GM21717 (cell line): ENCODE measurements around the gene NLGN2.
A peak's percentile ranks its signal among the peaks of the same experiment; 100 is the strongest.

Experiments used
- ATAC-seq: cut with Tn5 transposase; IDR thresholded peaks from one replicate; pipeline ENCODE4 v1.9.1; 2021; ENCODE audit warnings: mild to moderate bottlenecking, moderate library complexity; ENCODE audit not compliant: unreplicated experiment

NLGN2 gene

DNA sequence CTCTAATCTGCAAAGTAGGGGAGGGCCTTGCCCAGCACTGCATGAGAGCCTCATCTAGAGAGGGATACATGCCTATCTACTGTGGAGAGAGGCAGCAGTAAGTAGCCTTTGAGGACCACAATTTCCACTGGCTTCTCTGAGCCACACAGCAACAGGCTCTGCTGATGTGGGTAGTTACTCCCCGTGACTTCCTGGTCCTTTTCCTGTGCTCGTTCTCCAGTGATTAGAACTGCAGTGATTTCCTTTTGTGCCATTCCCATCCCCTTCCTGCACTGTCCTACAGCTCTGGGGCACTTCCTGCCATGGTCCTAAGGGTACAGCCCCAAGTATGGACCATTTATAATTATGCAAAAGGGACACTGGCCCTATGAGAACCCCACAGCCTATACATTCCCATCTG is 16.3 kb upstream of the NLGN2 start:
- ATAC-seq, result no peak

DNA sequence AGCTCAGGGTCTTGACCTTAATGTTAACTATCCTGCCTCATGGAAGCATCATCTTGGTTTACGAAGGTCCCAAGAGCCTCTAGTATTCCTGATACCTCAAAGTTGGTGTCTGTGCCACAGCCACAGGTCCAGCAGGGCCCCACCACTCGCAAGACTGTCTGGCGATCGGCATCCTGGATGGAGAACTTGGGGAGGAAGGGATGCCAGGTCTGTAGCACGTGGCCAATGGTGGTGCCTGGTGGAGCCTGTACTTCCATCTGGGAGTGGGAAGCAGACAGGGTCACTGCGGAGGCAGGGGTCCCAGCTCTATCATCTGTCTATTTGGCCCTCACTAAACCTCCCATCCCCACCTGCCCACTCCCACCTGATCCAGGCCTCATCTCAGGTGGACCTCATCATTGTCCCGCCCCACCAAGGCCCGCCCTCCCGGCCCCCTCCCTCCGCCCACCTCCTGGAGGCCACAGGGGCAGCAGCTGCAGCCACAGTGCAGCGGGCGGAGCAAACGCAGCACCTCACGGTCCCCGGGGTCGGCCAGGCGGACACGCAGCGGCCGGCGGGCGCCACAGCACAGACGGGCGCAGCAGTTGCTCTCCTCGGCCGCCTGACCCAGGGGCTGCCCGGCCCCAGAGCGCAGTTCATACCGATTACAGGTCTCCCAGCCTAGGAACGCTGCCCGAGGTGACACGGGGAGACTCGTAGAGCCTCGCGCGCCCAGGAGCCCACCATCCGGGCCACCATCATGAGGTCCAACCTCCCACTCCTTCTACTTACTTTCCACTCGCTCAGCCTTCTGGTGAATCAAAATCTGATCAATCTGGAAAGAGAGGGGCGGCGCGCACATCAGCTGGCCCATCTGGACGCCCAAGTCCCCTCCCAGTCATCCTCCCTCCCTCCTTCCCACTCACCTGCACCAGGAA is 14.7 kb upstream of the NLGN2 start:
- no peak for ATAC-seq

DNA sequence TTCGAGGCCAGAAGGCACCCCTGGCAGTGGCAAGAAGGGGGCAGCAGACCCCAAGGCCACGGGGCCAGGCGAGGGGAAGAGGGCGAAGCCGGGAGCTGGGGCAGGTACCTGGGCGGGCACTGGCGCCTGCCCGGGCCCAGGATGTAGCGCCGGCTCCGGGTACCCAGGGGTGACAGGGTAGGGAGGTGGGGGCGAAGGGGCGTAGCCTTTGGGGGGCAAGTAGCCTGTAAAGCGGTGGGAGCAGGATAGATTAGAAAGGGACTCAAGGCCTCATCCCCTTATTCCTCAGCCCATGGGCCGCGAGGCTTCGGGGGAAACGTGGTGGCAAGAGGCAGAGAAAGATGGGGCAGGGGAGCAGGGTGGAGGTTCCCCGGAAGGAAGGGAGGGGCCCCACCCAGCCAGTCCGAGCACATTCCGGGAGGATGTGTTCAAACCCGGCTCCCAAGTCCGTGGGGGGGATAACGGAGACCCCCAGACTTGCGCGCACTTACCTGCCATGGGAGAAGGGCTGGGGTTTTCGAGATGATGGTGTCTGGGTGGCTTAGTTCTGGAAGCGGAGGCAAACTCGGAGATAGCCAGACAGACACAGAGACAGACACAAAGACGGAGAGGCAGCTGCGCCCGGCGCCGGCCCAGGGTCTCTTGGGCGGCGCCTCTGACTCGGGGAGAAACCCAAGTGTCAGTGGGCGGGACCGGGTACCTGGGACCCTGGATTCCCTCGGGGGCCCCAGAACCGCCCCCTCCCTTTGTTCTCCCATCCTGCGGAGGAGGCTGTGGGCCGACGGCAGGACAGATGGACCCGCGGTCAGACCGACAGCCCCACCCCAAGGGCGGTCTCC is 13.8 kb upstream of the NLGN2 start:
- ATAC-seq, result peak; percentile 38

DNA sequence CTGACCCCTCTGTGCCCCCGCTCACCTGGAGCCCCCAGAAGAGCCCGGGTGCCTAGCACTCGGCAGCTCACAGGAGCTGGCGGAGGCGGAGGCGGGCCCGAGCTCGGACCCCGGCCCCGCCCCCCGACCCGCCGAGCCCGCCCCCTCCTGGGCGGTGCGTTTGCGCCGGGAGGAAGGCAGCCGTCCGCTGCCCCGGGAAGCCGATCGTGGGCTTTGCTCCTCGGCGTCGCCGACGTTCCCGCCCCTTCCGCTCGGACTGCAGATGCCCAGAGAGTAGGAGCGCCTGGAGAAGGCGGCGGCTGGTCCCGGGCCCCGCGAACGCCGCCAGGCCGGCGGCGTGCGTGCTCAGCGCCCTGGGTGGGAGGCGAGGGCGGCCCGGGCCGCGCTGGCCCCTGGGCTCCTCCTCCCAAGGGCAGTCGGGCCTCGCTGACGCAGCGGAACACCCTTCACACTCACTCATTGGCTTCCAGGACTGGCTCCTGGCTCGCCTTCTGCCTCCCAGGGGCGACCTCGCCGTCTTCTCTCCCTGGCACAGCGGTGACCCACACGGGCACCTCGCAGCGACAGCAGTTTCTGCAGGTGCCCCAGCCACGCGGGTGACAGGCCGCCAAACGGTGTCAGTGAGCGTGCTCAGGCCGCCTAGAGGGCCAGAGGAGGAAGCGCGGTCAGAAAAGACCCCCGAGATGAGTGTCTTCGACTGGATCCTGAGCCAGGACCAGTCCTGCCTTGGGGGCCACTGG is 13.0 kb upstream of the NLGN2 start, which contains the start of gene PLSCR3:
Gene PLSCR3, minus strand, starts transcription at position 74 of the 740 bp plus-strand sequence. CDS start 415 bp downstream, outside the sequence.
- peak; percentile 66 for ATAC-seq

DNA sequence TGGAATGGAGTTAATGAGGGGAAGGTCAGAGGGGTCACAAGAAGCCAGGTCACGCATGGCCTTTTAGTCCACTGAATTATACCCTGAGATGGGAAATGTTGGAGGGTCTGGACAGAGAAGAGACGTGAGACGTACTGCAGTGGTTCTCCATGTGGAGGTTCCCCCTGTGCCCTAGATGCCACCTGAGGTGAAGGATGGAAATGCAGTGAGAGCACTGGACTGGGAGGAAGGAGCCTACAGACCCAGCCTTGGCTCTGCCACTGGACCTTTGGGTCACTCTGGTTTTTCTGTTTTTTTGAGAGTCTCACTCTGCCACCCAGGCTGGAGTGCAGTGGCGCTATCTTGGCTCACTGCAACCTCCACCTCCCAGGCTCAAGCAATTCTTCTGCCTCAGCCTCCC is 11.5 kb upstream of the NLGN2 start:
- ATAC-seq, result no peak

DNA sequence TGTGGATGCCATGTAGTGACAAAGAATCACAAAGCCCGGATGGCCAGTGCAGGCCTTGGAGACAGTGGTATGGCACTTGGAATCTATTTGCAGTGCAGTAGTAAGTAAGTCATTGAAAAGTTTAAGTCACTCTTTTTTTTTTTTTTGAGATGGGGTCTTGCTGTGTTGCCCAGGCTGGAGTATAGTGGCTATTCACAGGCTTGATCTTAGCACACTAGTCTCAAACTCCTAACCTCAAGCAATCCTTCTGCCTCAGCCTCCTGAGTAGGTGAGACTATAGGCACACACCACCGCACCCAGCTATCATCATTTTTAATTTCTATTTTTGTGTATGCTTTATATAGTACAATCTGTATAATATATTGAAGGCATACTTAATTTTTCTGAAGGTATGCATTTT is 9.0 kb upstream of the NLGN2 start:
- ATAC-seq, result no peak

DNA sequence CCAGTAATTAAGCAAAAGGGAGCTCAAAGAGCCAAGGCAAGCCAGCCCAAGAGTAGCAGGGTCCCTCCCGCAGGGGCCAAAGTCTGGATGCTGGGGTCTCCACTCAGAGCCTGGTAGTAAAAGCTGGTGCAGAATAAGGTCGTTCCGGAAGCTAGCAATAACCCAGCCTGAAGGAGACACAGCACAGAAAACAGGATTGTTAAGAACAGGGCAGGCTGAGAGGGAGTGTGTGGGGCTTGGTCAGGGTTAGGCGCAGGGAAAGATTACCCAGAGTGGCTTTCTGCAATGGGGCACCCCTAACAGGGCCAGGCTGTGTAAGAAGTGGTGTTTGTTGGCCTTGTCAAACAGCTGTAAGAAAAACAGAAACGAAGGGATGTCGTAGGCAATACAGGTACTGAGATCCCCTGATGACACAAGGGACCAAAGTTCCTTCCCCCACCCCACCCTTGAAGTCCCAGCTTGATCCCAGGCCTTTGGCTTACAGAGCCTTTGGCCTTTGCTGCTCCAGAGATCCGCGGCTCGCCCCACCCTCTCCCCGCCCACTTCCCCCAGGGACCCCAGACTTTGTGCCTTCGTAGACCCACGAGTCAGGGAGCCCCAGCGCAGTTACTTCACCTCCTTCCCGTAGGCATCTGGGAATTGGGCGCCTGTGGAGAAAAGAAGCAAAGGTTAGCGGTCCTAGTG is 4.5 kb upstream of the NLGN2 start:
- no peak for ATAC-seq

DNA sequence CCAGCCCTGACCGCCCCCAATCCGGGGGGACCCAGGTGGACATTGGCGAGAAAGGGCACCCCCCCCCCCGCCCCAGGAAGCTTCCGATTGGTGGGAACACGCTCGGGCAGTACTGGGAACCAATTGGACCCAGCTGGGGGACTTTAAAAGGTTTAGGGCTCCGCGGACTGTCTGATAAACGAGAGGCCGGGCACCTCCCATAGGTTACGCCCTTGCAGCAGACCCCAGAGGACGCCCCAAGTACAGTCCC is 4.0 kb upstream of the NLGN2 start:
- no peak for ATAC-seq

DNA sequence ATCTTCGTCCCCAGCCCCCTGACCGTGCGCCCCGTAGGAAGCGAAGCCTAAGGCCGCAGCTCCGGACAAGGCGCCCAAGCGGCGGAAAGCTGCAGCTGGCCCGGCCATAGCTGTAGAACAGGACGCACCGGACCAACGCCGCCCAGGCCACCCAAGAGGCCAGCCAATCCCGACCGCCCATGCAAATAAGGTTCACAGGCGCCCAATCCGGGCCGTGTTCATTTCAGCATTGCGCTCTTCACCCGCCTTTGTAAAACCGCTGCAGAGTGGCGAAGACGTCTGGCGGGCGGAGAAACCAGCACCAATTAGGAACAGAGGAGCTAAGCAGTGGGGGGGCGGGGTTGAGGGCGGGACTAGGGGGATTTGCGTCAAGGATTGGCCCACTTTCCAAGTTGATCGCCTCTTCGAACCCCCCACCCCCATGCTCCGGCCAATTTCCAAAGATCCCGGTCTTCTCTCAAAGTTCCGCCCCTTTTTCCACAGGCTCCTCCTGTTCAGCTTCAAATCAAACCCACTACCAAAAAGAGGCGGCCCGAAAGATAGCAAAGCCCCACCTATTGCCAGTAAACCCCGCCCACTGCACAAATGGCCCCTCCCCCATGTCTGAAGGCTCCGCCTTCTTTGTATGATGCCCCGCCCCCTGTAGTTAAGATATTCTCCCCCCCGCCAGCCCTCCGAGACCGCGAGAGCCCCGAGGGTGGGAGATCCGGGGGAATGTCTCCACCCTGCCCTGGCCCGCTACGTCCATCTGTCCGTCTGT is 3.5 kb upstream of the NLGN2 start, which contains the start of gene TMEM256:
Gene TMEM256, minus strand, starts transcription at position 121 of the 760 bp plus-strand sequence. Its CDS starts 13 bp downstream, at position 108.
- ATAC-seq, result peak; percentile 75

DNA sequence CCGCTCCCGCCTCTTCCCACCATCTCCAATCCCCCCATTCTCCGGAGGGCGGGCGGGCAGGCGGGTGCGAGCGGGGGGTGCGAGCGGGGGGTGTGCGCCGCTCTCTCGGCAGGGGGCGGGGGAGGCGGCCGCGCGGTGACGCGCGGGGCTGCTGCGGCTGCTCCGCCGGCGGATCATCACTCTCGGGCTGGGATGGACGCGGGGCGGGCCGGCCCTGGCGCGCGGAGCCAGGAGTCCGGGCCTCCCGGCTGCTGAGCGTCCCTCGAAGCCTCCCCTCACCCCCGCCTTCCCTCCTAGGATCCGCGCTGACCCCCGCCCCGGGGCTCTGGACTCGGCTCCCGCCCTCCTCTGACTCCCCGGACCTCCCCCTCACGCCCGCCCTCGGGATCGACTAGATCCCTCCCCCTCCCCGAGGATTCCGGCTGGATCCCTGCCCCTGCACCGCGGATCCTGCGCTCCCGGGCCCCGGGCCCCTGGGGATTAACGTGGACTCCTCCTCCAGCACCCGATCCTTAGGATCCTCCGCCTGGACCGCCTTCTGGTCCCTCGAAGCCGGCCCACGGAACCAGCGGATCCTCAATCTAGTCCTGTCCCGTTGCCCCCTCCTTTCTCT is 2.8 kb upstream of the NLGN2 start:
- ATAC-seq, result peak; percentile 7

DNA sequence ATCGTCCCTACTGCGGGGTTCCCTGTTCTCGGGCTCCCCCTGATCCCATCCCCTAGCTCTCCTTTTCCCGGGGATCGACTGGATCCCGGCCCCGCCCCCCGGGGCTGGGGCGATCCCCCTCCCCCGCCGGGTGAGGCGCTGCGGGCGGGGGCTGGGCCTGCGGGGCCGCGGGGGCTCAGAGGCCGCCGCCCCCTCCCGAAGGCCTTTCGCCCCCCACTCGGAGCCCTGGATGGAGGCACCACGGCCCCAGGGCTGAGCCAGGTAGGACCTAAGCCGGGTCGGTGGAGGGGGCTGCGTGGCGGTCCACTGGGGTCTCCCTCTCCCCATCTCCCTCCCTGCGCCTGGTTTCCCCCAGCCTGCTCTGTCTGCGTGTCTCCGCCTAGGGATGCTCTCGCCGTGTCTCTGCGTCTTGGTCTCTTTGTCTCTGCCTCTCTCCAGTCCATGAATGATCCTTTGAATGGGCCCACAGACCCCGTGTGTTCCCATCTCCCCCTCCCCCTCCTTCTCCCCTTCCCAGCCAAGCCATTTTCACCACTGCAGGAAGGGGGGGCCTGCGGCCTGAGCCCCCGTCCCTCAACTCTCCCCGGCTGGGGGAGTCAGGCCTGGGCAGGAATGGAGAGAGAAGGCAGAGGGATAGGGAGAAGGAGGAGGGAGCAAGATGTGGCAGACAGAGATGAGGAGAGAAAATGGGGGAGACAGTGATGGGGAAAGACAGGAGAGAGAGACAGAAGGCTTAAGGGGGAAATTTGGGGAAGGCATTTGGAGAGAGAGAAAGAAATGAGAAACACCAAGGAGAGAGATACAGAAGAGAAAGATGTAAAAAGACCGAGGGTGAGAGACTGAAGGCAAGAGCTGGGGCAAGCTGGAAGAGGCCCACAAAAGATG is 2.1 kb upstream of the NLGN2 start:
- ATAC-seq, result no peak

DNA sequence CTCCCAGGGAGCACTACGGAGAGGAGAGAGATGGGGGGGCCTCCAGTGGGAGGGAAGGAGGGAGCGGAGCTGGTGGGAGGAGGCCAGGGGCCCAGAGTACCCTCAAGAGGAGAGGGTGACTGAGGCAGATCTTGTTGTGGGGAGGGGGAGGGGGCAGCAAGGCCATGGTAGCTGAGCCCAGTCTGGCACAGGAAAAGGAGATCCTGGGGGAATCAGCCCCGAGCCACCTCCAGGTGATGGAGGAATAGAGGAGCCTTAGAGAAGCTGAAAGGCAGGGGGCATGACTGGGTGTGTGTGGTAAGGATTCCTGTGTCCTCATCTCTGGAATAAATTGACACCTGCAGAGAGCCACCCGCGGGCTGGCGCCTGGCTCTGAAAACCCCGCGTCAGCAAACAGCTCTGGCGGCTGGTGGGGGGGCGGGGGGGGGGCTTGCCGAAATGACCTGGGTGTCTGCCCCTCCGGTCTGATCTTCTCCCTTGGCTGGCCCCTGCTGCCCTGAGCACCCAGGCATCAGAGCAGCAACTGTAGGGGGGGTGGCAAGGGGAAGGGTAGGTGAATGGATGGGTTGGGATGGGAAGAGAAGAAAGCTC is 1.3 kb upstream of the NLGN2 start:
- ATAC-seq, result no peak

DNA sequence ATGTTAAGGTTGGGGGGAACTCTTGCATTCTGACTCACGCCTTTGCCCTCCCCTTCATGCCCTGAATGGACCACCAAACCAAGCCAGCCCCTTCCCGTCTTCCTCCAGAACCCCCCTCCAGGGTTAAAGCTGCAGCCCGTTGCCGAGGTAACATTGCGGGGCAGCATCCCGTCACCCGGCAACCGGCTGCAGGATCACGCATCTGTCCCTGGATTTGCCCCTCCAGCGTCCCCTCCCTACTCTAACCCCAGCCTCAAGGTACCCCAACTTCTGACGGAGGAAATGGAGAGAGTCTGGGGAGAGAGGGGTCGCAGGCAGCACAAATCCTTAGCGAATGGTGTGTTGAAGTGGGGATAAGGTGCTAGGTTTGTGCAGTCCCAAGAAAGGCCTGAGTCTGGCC is 563 bp upstream of the NLGN2 start:
- ATAC-seq, result no peak

DNA sequence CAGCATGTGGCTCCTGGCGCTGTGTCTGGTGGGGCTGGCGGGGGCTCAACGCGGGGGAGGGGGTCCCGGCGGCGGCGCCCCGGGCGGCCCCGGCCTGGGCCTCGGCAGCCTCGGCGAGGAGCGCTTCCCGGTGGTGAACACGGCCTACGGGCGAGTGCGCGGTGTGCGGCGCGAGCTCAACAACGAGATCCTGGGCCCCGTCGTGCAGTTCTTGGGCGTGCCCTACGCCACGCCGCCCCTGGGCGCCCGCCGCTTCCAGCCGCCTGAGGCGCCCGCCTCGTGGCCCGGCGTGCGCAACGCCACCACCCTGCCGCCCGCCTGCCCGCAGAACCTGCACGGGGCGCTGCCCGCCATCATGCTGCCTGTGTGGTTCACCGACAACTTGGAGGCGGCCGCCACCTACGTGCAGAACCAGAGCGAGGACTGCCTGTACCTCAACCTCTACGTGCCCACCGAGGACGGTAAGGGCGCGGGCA is 645 bp downstream of the NLGN2 start:
- no peak for ATAC-seq

DNA sequence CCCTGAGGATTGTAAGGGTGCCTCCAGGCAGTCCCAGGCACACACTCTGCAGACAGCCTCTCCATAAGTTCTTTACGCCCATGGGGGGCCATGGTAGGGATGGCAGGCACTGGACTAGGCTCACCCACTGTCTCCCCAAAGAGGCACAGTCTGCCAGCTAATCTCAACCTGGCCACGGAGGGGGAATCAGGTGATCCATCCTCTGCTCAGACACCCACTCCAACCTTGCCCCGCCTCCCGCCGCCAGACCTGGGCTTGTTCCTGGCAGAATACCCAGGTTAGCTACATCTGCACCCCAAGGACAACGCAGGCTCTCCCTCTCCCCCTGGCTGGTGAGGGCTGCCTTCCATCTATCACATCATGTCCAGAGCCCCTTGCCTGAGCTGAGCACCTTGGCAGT is 1.2 kb downstream of the NLGN2 start:
- ATAC-seq, result no peak

DNA sequence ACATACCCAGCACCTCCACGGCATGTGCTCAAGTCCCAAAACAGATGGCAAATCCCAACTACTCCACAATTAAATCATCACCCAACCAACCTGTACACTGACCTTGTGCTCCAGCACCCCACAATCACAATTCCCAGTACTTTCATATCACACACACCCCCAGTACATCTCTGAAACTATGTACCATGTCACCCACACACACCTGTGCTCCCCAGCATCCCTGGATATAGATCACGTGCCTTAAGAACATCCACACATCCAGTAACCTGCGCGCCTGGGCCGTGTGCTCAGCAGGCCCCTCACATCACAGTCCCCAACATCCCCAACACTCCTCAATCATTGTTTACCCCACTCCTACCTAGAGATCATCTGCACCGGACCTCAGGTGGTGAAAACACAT is 2.1 kb downstream of the NLGN2 start:
- no peak for ATAC-seq

DNA sequence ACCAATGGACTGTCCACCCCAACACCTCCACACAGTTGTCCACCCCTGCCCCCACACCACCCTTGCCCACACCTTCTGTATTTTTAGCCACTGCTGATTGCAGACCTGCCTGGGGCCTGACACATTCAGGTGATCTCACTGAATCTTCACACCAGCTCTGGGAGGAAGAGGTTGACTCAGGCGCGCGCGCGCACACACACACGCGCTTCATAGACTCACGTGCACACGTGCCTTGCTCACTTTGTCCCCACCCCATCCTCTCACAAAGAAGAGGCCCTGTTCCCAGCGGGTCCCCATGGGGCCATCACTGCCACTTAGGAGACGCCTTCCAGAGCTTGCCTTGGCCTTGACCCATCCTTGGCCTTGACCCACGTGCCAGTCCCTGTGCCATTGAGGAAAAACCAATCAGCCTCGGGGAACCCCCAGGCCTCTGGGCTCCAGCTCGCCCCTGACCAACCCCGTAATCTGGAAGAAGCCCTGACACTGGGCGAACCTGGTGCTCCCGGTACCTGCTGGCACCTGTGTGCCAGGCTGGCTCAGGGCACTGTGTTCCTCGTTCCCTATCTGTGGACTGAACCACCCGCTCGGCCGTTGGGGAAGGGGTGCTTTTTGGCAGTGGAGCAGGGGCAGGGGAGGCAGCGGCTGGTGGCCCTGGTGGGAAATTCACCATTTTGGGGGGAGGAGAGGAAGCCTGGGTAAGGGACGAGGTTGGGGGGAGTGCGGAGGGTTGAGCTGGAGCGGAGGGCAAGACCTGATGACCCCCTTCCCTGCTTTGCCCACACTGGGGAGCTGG is 3.2 kb downstream of the NLGN2 start:
- ATAC-seq, result no peak
